OCI-M1 (cell line): Measurements from ENCODE around the gene PPP1R13B.
A peak's percentile ranks its signal among the peaks of the same experiment; 100 is the strongest.

Experiments
- DNase-seq: peaks from one replicate; lab custom pipeline; 2025; lab: John Stamatoyannopoulos, UW

The PPP1R13B gene

DNA sequence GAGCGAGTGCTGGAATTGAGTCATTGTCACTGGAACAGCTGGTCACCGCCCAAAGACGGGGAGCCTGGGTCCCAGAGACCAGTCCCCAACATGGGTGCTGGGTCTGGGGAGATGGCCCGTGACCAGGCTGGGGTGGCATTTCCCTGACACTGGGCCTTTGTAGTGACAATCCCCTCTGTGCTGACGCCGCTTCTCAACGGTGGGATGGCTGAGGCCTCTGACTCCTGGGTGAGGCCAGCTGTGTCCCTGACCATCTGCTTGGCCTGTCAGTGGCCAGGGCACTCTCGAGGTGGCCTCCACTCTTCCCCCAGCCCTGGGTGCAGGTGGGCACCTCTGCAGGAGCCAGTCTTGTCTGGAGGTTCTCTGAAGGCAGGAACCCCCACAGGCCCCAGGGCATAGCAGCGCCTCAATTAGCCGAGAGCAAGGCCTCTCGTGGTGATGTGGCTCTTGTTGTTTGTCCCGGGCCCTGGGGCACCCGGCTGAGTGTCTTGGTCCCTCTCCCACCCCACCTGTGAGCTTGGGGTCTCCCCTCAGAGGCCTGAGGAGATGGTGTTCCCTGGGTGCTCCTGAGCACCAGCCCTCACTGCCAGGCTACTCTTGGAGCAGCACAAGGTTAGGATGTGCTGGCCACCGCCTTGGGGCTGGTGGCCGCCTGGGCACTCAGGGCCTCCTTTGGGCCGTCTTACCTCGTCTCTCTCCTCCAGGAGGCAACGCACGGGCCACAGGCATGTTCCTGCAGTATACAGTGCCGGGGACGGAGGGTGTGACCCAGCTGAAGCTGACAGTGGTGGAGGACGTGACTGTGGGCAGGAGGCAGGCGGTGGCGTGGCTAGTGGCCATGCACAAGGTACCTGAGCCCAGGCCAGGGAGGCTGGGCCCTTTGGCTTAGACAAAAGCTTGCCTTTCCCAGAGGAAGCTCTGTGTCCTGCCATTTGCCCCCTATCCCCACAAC is 115.2 kb downstream of the PPP1R13B start:
- DNase-seq = no peak

DNA sequence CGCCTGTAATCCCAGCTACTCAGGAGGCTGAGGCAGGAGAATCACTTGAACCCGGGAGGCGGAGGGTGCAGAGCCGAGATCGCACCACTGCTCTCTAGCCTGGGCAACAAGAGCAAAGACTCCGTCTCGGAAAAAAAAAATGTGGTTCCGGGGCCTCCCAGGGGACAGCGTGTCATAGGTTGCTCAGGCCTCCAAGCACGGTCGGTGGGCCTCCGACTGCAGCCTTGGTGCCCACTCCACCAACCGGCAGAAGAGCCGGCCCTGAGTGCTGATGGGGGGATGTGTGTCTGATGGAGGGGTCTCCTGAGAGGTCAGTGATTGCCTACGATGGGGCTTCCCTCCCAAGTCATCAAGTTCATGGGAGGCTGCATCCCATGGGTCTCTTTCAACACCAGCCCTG is 115.9 kb downstream of the PPP1R13B start:
- no peak for DNase-seq

DNA sequence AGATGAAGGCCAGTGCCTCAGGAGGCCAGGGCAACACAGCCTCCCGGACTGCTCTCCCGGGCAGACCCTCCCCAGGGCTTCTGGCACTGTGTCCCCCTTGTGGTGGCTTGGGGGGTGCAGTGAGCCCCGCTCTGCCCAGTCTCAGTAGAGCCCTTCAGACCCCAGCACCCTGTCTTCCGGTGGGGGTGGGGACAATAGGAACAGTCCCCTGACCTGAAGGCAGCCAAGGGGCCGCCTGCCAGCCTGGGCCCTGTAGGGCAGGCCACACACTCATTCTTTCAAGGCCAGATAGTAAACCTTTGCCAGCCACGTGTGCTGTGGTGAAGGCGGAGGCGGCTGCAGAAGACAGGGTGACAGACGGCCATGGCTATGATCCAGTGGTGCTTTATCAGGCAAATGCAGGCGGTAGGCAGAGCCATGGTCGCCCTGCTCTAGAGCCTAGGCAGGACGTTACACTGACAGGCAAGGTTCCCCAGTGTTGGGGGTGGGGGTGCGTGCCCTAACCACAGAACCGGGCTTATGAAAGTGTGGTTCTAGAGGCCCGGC is 116.8 kb downstream of the PPP1R13B start:
- peak; percentile 92 for DNase-seq

DNA sequence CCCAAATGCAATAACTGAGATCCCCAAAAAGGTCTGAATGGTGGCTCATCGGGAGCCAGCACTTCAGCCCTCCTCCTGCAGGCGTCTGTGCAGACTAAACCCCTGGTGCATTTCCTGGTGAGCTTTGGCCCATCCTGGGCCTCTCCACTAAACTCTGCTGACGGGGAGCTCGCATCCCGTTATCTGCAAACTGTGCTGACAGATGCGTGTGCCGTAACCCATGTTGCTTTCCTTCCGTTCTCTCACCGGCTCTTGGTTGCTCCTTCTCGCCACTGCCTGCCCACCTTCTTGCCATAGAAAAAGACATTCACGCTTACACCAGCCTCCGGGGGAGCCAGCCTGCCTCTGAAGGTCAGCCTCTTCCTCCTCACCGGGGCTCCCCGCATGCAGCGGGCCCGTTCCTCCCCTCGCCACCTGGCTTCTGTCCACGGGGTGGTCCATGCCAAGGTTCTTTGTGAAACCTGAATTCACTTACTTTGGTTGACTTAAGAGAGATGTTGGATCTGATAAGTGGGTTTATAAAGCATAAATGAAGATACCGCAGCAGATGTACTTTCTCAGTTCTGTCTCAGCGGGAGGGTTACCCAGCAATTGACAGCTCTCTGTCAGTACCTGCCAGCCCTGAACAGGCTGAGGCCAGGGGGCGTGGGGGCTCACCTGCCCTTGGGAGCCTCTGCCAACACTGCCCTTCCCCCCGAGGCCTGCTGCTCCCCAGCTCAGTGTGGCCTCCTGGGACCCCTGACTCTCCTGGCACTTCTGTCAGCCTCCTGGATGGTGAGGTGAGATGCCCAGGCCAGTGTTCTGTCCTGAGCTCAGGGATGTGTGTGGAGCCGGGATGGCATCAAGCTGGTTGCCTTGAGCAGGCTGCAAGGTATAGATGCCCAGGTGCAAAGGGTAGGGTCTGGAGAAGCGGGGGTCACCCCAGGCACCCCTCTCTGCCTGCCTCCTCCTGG is 117.6 kb downstream of the PPP1R13B start:
- DNase-seq = no peak

DNA sequence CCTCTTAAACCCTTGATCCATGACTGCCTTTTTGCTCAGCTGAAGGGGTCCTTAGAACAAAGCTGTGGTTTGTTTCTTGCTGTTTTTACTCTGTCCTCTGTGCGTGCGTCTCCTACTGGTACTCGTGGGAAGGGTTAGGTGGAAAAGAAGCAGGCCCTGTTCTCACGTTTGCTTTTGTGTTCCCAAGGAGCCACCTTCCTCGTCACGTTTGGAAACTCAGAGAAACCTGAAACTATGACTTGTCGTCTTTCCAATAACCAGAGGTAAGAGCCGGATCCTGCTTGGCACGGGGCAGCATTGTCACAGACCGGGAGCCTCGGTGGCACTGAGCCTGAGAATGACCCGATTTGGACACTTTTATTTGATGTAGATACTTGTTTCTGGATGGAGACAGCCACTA is 118.7 kb downstream of the PPP1R13B start:
- no peak for DNase-seq

DNA sequence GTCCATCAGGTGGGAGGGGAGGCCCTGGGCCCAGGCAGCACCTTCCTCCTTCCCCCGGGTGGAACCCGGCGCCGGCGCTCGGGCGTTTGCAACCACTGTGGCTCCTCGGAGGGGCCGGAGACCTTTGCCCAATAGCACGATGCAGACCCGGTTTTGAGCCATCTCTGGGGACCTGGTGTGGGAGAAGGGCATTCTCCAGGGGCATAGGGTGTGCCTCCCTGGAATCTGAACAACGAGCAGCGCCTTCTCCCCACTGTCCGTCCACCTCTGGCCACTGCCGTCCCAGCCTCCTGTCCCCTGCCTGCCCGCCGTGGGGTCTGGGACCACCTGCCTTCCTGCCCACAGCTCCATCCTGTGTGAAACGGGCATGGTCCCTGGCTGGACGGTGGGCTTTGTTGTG is 119.2 kb downstream of the PPP1R13B start:
- DNase-seq = no peak

DNA sequence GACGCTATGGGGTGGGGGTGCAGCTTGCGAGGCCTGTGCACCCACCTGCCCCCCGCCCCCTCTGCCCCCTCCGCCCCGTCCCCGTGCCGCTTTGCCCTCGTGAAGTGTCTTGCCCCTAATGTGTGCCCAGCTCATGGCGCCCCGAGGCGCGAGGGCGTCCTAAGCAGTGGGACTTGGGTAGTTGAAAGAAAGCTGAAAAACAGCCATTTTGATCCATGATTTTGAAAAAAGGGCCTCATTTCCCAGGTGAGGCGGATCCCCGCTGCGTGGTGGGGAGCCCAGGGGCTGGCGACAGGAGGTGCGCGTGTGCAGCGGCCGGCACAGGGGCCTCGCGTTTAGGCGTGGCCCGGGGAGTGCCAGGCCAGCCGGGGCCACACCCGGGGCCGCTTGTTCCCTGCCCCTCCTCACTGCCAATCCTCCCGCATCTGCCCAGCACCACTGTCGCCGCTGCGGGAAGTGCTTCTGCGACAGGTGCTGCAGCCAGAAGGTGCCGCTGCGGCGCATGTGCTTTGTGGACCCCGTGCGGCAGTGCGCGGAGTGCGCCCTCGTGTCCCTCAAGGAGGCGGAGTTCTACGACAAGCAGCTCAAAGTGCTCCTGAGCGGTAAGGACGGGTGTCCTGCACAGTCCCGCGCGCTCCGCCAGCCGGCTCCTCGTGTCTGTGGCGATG is 119.9 kb downstream of the PPP1R13B start:
- DNase-seq = no peak

DNA sequence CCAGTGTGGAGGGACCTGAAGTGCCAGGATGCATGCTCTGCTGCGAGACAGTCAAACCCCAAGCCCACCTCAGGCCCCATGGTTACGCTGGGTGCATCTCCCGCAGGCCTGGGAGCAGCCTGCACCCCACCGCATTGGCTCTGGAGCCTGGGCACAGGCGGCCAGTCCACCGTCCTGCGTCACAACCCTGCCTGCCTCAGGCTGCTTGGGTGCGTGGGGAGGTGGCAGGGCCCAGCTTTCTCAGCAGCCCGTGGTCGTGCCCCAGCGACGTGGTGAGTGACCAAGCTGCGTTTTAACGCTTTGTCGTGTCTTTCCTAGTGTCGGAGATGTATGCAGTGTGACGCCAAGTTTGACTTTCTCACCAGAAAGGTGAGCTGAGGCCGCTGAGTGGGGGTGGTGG is 120.9 kb downstream of the PPP1R13B start:
- DNase-seq = no peak

DNA sequence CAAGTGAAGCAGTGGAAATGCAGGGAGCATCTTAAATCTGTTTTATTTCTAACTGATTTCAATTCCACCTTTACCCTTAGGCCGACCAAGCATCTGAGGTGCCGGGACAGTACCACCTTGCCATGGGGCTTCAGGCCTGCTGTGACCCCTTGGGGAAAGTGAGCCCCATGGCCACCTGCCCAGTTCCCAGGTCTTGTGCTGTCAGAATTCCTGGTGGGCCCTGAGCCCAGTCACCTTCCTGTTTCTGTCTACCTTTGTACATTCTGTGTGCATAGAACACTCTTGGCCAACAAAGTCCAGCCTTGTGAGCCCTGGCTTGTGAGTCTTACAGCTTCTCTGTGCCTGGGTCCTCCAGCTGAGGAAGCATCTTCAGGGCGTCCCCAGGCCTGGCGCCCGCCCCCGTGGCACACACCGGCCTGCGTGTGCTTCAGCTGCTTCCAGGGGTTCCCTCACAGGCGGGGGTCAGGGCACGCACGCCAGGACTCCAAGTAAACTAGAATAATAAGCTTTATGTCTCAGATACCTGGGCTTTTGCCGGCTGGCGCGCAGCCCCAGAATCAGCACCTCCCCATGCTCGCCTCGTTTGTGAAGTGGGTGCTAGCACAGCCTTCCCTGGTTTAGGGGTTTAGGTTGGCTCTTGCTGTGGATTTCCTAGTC is 121.5 kb downstream of the PPP1R13B start:
- DNase-seq = no peak

DNA sequence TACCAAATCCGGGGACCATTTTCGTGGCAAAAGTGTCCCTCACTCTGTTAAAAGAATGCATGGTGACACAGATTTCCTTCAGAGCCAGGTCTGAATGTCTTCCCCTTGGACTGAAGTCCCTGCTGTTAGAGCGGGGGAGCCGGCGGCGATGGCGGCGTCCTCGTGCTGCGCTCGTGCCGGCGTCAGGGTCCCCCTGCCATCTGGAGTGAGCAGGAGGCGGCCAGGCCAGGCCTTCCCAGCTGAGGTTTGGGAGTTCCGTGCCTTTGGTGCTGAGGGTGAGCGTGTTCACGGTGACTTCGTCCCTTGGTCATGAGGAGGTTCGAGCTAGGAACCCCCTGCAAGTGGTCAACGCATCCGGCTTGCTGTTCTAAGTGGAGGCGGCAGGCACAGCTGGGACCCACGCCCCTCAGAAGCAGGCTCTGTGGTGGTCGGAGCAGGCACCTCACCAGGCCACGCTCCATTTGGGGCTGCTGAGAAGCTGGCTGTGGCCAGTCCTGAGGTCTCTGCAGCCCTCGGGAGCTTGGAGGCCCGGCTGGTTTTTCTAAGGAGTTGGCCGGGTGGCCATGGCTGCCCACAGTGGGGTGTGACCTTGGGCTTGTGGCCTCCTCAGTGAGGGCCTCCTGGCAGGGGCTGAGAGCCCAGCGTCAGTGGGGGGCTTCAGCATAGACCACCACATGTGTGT is 122.2 kb downstream of the PPP1R13B start:
- no peak for DNase-seq

DNA sequence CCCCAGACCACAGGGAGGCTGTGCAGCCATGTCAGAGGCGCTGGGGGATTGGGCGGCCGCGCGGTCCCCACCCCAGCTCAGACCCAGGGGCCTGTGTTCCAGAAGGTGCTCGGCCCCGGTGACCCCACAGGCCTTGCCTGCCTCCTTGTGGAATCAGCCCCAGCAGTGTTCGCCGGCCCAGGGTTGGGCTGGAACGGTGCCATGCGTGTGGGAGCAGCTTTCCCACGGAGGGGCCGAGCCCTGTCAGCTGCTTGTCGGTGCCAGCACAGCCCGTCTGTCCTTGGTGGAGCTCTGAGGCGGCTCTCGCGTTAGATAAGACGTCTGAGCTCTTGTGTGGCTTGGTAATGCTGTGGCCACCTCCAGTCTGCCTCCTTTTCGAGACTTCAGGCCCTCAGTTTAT is 123.3 kb downstream of the PPP1R13B start:
- DNase-seq = peak; percentile 47

DNA sequence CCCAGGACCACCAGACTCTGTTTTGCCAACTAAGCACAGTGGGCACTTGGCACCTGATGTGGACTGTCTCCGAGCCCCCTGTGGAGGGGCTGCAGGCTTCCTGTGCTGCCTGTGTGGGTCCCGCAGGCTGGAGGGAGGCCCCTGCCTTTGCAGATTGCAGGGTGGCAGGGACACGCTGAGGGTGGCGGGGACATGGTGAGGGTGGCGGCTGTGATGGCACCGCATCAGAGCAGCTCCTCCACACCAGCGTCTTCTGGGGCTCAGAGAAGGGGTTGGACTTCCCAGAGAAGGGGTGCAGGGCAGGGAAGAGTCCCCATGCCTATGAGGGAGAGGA is 123.7 kb downstream of the PPP1R13B start:
- DNase-seq = no peak

DNA sequence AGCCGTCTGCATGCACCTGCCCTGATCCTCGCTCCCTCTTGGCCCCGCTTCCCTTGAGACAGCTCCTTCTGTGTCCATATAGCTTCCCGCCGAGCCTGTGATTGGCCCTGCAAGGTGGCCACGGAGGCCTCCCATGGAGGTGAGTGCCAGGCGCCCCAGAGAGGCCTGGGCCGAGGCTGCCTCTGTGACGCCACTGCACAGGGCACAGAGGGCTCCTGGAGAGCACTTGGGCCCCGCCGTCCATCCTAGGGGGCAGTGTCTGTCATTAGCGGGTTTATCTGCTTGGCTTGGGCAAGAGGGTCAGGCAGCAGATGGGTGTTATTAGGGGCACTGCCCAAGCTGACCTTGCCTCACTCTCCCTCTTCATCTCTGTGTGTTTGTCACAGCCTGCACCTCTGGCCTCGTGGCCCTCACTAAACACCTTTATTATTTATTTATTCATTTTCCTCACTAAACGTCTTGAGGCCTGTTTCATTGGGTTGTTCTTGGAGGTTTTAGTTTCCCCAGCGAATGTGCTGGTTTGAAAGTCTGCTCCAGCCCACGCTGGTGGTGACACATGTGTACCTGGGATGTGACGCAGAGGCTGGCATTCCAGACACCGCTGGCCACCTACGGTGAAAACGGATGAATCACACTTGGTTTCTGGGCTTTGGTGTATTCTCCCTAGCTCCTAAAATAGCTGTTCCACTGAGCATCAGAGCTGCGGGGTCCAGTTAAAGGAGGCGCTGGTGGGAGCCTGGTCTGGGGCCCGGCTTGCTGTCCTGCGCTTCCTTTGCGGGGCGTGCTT is 125.8 kb downstream of the PPP1R13B start:
- no peak for DNase-seq

DNA sequence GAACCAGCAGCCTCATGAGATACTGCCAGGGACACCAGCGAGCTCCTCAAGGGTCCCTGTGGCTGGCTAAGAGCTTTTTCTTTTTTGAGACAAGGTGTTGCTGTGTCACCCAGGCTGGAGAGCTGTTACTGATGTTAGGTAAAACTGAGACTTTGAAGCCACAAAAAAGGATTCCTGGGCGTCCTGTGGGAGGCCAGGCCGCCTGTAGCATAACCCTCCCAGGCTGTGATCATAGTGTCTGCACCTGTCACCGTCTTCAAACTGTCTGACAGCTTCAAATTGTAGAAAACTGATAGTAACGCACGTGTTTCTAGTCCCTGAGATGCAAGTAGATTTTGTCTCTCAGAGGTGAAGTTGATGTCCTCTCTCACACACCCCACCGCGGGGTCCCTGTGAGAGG is 127.6 kb downstream of the PPP1R13B start:
- DNase-seq = no peak

DNA sequence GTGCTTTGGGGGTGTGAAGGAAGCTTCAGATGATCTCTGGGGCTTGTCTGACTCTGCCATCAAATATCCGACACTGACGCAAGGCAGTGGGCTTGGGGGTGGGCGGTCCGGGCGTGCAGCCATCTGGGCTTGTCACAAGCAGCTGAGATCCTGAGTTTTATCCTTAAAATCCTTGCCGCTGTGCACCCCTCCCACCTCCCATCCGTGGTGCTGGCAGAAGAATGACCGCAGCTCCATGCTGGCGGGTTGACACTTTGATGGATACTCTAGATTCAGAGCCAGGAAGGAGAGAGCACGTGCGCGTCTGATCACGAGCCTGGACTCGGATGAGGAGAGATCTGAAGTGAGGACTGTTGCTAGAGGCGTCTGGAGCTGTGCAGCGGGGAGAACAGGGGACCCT is 128.8 kb downstream of the PPP1R13B start:
- DNase-seq = no peak

DNA sequence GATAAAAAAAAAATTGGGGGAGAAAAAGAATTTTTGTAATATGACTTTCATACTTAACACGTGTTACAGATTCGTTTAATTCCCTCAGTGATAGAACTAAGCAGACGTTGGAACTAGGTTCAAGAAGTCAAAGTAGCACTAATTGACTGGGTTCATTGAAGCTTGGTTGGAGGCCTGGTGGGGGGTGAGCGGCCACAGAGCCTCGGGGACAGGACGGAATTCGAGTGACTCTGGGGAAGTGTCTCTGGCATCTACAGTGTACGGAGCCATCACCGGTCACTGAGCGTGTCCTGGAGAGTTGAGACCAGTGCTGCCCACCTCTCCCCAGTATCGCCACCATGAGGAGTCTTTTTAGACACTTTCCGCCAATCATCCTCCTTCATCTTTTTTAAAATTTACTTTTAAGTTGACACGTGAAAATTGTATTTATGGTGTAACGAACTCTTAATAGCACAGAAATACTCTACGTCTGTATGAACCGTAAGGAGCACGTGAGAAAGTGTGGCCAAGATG is 130.4 kb downstream of the PPP1R13B start:
- DNase-seq = no peak

DNA sequence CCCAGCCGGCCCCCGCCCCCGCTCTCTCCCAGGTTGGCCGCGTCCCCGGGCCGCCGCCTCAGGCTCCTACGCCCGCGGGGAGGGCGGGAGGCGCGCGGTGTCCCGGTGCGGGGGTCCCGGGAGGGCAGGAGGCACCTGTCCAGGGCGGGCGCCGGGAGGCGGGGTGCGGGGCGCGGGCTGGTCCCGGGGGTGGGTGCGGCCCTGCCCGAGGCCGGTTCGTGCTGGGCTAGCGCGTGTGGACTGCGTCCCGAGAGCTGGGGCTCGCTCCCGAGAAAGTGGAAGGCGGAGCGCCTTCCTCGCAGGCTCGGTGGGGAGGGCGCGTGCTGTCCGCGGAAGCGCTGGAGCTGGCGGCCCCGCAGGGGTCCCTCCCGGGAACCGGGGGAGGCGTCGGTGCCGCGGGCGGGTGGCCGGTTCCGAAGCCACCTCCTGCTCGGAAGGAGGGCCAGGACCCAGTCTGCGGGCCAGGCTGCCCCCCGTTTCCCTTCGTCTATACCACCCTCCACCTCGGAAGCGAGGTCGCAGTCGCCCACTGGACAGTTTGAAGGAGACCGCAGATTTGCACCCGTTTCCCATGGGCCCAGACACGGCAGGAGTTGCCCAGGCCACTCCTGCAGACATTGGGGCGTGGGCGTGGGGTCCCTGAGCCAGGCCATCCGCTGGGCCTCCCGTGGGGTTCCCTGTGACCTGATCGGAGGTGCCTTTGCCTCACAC is 131.1 kb downstream of the PPP1R13B start:
- peak; percentile 17 for DNase-seq

DNA sequence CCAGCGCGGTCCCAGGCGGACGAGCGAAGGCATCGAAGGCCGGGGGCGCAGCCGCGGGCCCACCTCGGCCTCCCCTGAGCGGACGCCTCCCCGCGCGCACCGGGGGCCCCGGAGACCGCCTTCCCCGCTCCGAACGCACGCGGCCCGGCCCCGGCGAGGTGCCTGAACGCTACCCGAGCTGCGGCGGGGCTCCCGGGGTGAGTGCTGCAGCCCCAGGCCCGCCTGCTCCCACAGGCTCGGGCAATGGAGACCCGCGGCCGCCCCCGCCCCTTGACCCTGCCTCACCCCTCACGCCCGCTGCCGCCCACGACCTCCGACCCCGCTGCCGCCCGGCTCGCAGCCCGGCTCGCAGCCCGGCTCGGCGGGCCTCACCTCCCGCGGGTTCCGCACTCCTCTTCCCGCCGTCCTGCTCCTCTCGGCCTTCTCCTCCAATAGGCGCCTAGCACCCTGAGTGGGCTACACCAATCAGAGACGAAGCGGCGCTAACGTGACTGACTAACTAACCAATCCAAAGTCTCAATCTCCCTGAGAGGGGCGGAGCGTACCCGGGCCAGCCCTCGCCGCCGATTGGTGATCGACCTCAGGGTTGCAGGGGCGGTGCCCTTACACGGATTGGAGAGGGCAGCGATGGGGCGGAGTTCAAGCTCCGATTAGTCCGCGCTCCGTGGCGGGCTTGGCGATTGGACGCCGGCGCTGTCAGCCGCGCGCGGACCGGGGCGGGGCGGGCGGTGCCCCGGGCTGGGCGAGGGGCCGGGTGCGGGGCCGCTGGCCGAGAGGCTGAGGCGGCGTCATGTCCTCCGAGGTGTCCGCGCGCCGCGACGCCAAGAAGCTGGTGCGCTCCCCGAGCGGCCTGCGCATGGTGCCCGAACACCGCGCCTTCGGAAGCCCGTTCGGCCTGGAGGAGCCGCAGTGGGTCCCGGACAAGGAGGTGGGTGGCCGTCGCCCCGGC is 132.0 kb downstream of the PPP1R13B start, which contains the start of the genes XRCC3 and ZFYVE21:
Gene XRCC3 (minus strand): TSS at position 400 of the 949 bp plus-strand sequence. CDS start 4,364 bp downstream, outside the sequence.
Gene ZFYVE21 (plus strand): TSS at position 759 of the 949 bp plus-strand sequence. CDS start 32 bp downstream, at position 791.
- peak; percentile 98 for DNase-seq
